ENCODE data around the gene CCDC78.
"Not testable (repeated sequence)": the region's sequence is repeated elsewhere in the genome, so short reads cannot be mapped to it uniquely, and the experiment has no call there.

The CCDC78 gene

GRCh38 chr16:700684-701584, 25.3 kb downstream of the CCDC78 start:
- DNase-seq: peak; percentile 33 to 49
- no peak for TF ChIP-seq POLR2A (IDR thresholded peaks at IDR 0.05; ENCODE audit: low read length)
- no peak for TF ChIP-seq GATA1 (IDR thresholded peaks at IDR 0.05; ENCODE audit: low read depth, low read length)

DNA sequence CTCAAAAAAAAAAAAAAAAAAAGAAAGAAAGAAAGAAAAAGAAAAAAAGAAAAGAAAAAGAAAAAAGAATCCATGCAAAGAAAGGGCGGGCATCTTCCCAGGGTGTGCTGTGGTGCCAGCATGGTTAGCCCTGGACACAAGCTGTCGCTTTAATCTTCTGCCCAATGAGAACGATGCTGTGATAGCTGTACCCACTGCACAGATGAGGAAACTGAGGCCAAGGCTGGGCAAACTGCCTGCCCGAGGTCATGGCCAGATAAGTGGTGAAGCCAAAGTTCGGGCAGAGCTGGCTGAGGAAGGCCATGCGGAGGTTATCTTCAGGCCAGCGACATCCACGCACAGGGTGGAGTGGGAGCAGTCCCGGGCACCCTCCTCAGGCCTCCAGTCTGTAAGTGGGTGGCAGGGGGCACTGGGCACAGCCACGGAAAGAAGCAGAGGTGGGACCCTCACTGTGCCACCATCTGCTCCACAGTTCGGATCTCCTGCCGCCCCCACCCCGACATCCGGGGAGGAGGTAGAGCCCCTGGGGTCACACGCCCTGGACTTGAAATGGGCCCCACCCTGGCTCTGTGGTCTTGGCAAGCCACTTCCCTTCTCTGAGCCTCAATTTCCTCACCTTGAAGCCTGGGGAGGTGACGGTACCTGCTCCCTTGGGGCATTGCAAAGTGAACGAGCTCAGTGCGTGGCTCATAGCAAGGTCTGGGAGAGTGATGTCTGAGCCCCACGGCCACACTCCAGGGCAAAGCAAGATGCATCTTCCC, 27.2 kb downstream of the CCDC78 start:
- TF ChIP-seq GATA1 (IDR thresholded peaks at IDR 0.05; ENCODE audit: low read depth, low read length) (no peak), POLR2A (IDR thresholded peaks at IDR 0.05; ENCODE audit: low read length) (no peak)
- DNase-seq: no peak

DNA sequence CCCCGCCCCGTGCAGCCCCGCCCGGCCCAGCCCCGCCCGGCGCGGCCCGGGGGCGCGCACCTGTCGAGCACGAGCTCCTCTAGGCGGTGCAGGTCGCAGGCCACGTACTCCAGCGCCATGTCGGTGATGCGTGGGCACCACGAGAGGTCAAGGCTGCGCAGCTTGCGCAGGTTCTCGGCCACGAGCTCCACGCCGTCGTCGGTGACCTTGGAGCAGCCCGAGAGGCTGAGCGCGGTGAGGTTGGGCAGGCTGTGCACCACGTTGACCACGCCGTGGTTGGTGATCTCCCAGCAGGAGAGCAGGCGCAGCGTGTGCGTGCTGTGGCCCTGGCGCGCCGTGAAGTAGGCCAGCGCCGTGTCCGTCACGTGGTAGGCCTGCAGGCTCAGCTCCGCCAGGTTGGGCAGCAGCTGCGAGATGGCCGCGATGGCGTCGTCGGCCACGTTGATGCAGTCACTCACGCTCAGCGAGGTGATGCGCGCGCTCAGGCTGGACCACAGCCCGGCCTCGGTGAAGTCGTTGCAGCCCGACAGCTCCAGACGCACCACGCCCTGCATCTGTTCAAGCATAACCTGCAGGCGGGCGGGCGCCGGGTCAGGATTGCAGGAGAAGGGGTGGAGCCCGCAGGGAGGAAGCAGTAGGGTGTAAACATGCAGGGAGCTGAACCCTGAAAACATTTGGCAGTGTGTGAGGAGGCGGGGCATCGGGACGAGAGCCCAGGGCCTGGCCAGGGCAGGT, 30.7 kb downstream of the CCDC78 start:
- no peak for TF ChIP-seq POLR2A (IDR thresholded peaks at IDR 0.05; ENCODE audit: low read length)
- no peak for TF ChIP-seq GATA1 (IDR thresholded peaks at IDR 0.05; ENCODE audit: low read depth, low read length)
- DNase-seq: peak in 1 of 2 experiments; percentile 30

GRCh38 chr16:694863-695354, 31.3 kb downstream of the CCDC78 start:
- DNase-seq: no peak
- TF ChIP-seq GATA1 (IDR thresholded peaks at IDR 0.05; ENCODE audit: low read depth, low read length) (no peak), POLR2A (IDR thresholded peaks at IDR 0.05; ENCODE audit: low read length) (no peak)

GRCh38 chr16:694187-694862, 31.9 kb downstream of the CCDC78 start:
- DNase-seq: no peak
- TF ChIP-seq GATA1 (IDR thresholded peaks at IDR 0.05; ENCODE audit: low read depth, low read length): no peak
- TF ChIP-seq POLR2A (IDR thresholded peaks at IDR 0.05; ENCODE audit: low read length): no peak

GRCh38 chr16:693766-694165, 32.5 kb downstream of the CCDC78 start:
- no peak for TF ChIP-seq POLR2A (IDR thresholded peaks at IDR 0.05; ENCODE audit: low read length)
- TF ChIP-seq GATA1 (IDR thresholded peaks at IDR 0.05; ENCODE audit: low read depth, low read length): no peak
- no peak for DNase-seq

DNA sequence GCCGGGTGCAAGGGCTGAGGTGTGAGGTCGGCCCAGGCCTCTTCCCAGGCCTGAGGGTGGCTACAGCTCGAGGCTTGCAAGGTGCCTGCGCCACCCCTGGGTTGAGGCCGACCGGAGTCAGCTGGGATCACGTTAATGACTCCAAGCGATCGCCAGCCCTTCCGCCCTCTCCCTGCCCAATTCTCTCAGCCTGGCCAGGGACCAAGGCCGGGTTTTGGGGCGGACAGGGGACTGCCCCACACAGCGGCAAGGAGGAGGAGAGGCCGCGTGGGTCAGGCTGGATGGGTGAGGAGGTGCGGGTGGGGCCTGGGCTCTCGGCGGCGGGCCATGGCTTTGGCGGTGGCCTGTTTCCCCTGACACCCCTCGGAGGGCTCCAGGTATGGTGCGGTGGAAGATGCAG, 32.9 kb downstream of the CCDC78 start:
- no peak for DNase-seq
- TF ChIP-seq POLR2A (IDR thresholded peaks at IDR 0.05; ENCODE audit: low read length): no peak
- no peak for TF ChIP-seq GATA1 (IDR thresholded peaks at IDR 0.05; ENCODE audit: low read depth, low read length)

DNA sequence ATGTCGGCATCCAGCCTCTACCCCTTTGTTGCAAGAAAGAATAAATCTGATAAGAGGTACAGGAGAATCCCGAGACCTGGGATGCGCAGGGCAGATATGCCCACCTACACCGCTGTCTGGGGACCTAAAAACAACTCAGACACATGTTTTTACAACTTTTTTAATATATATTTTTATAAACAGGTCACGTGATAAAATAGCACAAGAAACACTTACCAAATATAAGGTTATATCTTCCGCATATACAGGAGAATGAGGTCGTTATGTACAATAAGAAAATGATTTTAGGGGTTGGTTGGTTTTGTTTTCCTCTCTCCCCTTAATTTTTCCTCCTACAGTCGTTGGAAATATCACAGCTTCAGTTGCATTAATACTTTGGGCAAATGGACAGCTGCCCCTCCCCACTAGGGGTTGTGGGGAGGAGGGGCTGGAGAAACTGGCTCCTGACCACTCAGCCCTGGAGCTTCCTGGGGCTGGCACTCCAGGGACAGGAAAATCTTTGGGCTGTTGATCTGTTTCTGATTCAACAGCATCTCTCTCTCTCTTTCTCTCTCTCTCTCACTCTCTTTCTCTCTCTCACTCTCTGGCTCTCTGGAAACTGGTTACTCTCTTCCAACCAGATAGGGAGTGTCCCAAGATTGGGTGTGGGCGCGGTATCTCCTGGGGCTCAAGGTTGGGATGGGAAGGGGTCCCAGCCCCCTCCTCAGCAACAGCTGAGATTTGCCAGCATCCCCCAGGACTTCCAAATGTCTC, 33.7 kb downstream of the CCDC78 start:
- TF ChIP-seq POLR2A (IDR thresholded peaks at IDR 0.05; ENCODE audit: low read length) (no peak), GATA1 (IDR thresholded peaks at IDR 0.05; ENCODE audit: low read depth, low read length) (no peak)
- no peak for DNase-seq

DNA sequence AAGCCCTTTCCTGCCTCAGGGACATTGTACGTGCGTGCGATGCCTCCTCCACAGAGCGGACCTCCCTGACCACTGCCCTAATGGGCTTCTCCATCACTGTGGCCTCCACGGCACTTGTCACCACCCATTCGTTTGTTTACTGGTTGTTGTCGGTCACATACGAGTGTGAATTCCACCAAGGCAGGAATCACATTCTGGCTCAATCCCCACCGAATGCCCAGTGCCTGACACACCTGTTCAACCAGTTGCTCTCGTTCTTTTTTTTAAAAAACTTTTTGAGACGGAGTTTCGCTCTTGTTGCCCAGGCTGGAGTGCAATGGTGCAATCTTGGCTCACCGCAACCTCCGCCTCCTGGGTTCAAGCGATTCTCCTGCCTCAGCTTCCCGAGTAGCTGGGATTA, 35.0 kb downstream of the CCDC78 start:
- DNase-seq: not testable (repeated sequence)

- no peak for DNase-seq
- no peak for TF ChIP-seq GATA1 (IDR thresholded peaks at IDR 0.05; ENCODE audit: low read depth, low read length)
- TF ChIP-seq POLR2A (IDR thresholded peaks at IDR 0.05; ENCODE audit: low read length): no peak
These were observed 36.9 kb downstream of the CCDC78 start for GRCh38 chr16:689175-689897.

DNA sequence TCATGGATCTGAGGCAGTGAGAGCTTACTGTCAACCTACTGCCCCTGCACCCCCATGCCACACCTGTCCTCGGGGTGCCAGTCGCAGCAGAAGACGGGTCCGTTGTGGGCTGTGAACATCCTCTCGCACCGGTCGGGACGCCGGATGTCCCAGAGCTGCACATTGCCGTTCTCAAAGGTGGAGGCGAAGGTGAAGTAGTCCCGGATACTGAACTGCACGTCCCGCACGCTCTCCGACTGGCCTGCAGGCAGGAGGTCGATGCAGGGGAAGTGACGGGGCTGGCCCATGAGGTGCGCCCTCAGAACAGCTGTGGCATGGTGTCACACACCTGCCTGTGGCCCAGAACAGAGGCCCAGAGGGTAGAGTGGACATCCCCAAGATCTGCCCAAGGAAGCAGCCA, 38.7 kb downstream of the CCDC78 start:
- TF ChIP-seq POLR2A (IDR thresholded peaks at IDR 0.05; ENCODE audit: low read length): no peak
- TF ChIP-seq GATA1 (IDR thresholded peaks at IDR 0.05; ENCODE audit: low read depth, low read length): no peak
- DNase-seq: no peak
